Right renal cortex interstitium (tissue), 3 donors: ENCODE measurements around the gene ATXN8OS. TPM values are rescaled to one million over a fixed set of nuclear protein-coding genes. Genes with fewer than 3 reads are reported as not detected.

Experiments used
- polyA plus RNA-seq, 3 donors: library from polyadenylated mRNA; unstranded; fragments of 120-200 nt; gene quantifications; one replicate each; pipeline ENCODE4 v1.2.1, GENCODE V29; 2013; ENCODE audit not compliant: insufficient read length in 3 of 3

Gene ATXN8OS
- polyA plus RNA-seq, 3 donors: 0.22 to 0.37 (median 0.32) TPM

Other genes starting within 250 kb of the ATXN8OS start
- 1 to 10 TPM in 2 of 3 donors, under 1 TPM in 1; 0.69 to 1.1 (median 1.1) TPM for gene KLHL1, start 626 bp downstream of the ATXN8OS start, polyA plus RNA-seq